ENCODE measurements around the gene GALNT14.

The GALNT14 gene

GRCh38 chr2:30978854-30979253 is 159.4 kb downstream of the GALNT14 start:
- no peak overlapping the region for H3K4me3 ChIP-seq (ENCODE audit: low read depth, low read length)
- no peak for TF ChIP-seq CTCF (IDR thresholded peaks at IDR 0.05; ENCODE audit: low read depth, low read length)

GRCh38 chr2:30978044-30978443 is 160.2 kb downstream of the GALNT14 start:
- H3K4me3 ChIP-seq (ENCODE audit: low read depth, low read length), result no peak overlapping the region
- no peak for TF ChIP-seq CTCF (IDR thresholded peaks at IDR 0.05; ENCODE audit: low read depth, low read length)

- H3K4me3 ChIP-seq (ENCODE audit: low read depth, low read length), result no peak overlapping the region
- no peak for TF ChIP-seq CTCF (IDR thresholded peaks at IDR 0.05; ENCODE audit: low read depth, low read length)
These were observed 163.1 kb downstream of the GALNT14 start for GRCh38 chr2:30975156-30975555.

GRCh38 chr2:30974554-30974953 is 163.7 kb downstream of the GALNT14 start:
- no peak overlapping the region for H3K4me3 ChIP-seq (ENCODE audit: low read depth, low read length)
- TF ChIP-seq CTCF (IDR thresholded peaks at IDR 0.05; ENCODE audit: low read depth, low read length), result no peak

- no peak overlapping the region for H3K4me3 ChIP-seq (ENCODE audit: low read depth, low read length)
- TF ChIP-seq CTCF (IDR thresholded peaks at IDR 0.05; ENCODE audit: low read depth, low read length), result no peak
These were observed 164.1 kb downstream of the GALNT14 start for GRCh38 chr2:30974092-30974491.

- no peak overlapping the region for H3K4me3 ChIP-seq (ENCODE audit: low read depth, low read length)
- TF ChIP-seq CTCF (IDR thresholded peaks at IDR 0.05; ENCODE audit: low read depth, low read length), result no peak
These were observed 166.8 kb downstream of the GALNT14 start for GRCh38 chr2:30971231-30972025.

GRCh38 chr2:30968660-30969397 is 169.4 kb downstream of the GALNT14 start:
- TF ChIP-seq CTCF (IDR thresholded peaks at IDR 0.05; ENCODE audit: low read depth, low read length), result no peak
- no peak overlapping the region for H3K4me3 ChIP-seq (ENCODE audit: low read depth, low read length)

Measured in WI38 (cell line).